IMR-90 (cell line): ENCODE results near the gene TEF. TPM values are rescaled to one million over a fixed set of nuclear protein-coding genes. Genes with fewer than 3 reads are reported as not detected.

Experiments
- ATAC-seq: fragments of 200-7000 bp; cut with Tn5 transposase; 2 replicates; pipeline ENCODE4 v1.9.1; 2020; ENCODE audit warnings: low read depth, mild to moderate bottlenecking, moderate library complexity
- BruUV-seq: library from RNA; stranded (reverse); fragments of 400-500 nt; replicated peaks from 2 replicates; lab custom pipeline; 2021; lab: Mats Ljungman, UMichigan
- CTCF ChIA-PET: fragments of 300-600 bp; formaldehyde crosslinking; extraction: SDS; loops from one replicate; lab custom pipeline; 2021; ENCODE audit warnings: antibody characterized with exemption; lab: Yijun Ruan, JAX
- POLR2A ChIA-PET: fragments of 300-600 bp; sonication (Branson Sonifier 250); formaldehyde crosslinking; loops from one replicate; lab custom pipeline; 2022; ENCODE audit warnings: antibody characterized with exemption; ENCODE audit not compliant: unreplicated experiment; lab: Charles Lee
- DNase-seq: peaks from one replicate; pipeline ENCODE4 v3.0.0; 2013
- H2AFZ ChIP-seq: replicated peaks from 2 replicates; pipeline ENCODE3; 2013; ENCODE audit warnings: low read length, mild to moderate bottlenecking; ENCODE audit not compliant: poor library complexity
- H2AK5ac ChIP-seq: 2 replicates; pipeline ENCODE4 v1.6.1; 2013; ENCODE audit warnings: low read depth, low read length, inconsistent platforms
- H2AK9ac ChIP-seq: replicated peaks from 2 replicates; pipeline ENCODE3; 2013; ENCODE audit warnings: mild to moderate bottlenecking, low read depth, low read length, moderate library complexity; ENCODE audit not compliant: poor library complexity
- H2BK120ac ChIP-seq: 2 replicates; pipeline ENCODE4 v1.6.1; 2013; ENCODE audit warnings: low read depth, low read length, inconsistent platforms
- H2BK15ac ChIP-seq: 3 replicates; pipeline ENCODE4 v1.6.1; 2013; ENCODE audit warnings: low read depth, low read length, inconsistent platforms
- H2BK20ac ChIP-seq: 2 replicates; pipeline ENCODE4 v1.6.1; 2013; ENCODE audit warnings: low read depth, mild to moderate bottlenecking, inconsistent platforms, low read length, moderate library complexity
- H2BK5ac ChIP-seq: 2 replicates; pipeline ENCODE4 v1.6.1; 2013; ENCODE audit warnings: mild to moderate bottlenecking, low read depth, low read length, inconsistent platforms; ENCODE audit not compliant: poor library complexity, severe bottlenecking
- H3K14ac ChIP-seq: replicated peaks from 2 replicates; pipeline ENCODE4 v1.6.1; 2013; ENCODE audit warnings: low read depth, low read length, inconsistent platforms
- H3K18ac ChIP-seq: 2 replicates; pipeline ENCODE4 v1.6.1; 2013; ENCODE audit warnings: low read depth, low read length, control low read depth
- H3K23ac ChIP-seq: 2 replicates; pipeline ENCODE4 v1.6.1; 2013; ENCODE audit warnings: low read depth, low read length, inconsistent platforms
- H3K27ac ChIP-seq: 2 replicates; pipeline ENCODE4 v1.5.1; 2013; ENCODE audit warnings: mild to moderate bottlenecking, control low read depth, low read length; ENCODE audit not compliant: insufficient read depth
- H3K27me3 ChIP-seq: 2 replicates; pipeline ENCODE4 v1.6.1; 2013; ENCODE audit warnings: low read length; ENCODE audit not compliant: control insufficient read depth, insufficient read depth
- H3K36me3 ChIP-seq: 2 replicates; pipeline ENCODE4 v1.6.1; 2013; ENCODE audit warnings: low read length, mixed read lengths; ENCODE audit not compliant: control insufficient read depth, insufficient read depth
- H3K4ac ChIP-seq: 2 replicates; pipeline ENCODE4 v1.6.1; 2013; ENCODE audit warnings: low read depth, low read length, inconsistent platforms
- H3K4me1 ChIP-seq: 2 replicates; pipeline ENCODE4 v1.6.1; 2013; ENCODE audit warnings: low read length, mixed read lengths; ENCODE audit not compliant: control insufficient read depth, insufficient read depth
- H3K4me2 ChIP-seq: 2 replicates; pipeline ENCODE4 v1.6.1; 2013; ENCODE audit warnings: low read depth, mild to moderate bottlenecking, control low read depth, low read length, moderate library complexity
- H3K4me3 ChIP-seq: 2 replicates; pipeline ENCODE4 v1.5.1; 2013; ENCODE audit warnings: low read depth, mild to moderate bottlenecking, control low read depth, low read length, moderate library complexity; ENCODE audit not compliant: insufficient read depth
- H3K56ac ChIP-seq: 2 replicates; pipeline ENCODE4 v1.6.1; 2013; ENCODE audit warnings: low read length, inconsistent platforms; ENCODE audit not compliant: insufficient read depth; ENCODE audit errors: extremely low read depth
- H3K79me1 ChIP-seq, 2 experiments: 2 replicates each; pipeline ENCODE4 v1.6.1; 2013; ENCODE audit warnings: low read length in 2 of 2, inconsistent platforms in 1 of 2, low read depth in 1 of 2
- H3K9ac ChIP-seq: 2 replicates; pipeline ENCODE4 v1.6.1; 2013; ENCODE audit warnings: low read depth, low read length, control low read depth
- H3K9me1 ChIP-seq: 2 replicates; pipeline ENCODE4 v1.6.1; 2013; ENCODE audit warnings: low read length, inconsistent platforms; ENCODE audit not compliant: insufficient read depth
- H3K9me3 ChIP-seq: 2 replicates; pipeline ENCODE4 v1.6.1; 2013; ENCODE audit warnings: low read length; ENCODE audit not compliant: control insufficient read depth, insufficient read depth
- H4K20me1 ChIP-seq: 2 replicates; pipeline ENCODE4 v1.6.1; 2013; ENCODE audit warnings: low read length, inconsistent platforms; ENCODE audit not compliant: insufficient read depth
- H4K5ac ChIP-seq: 2 replicates; pipeline ENCODE4 v1.6.1; 2013; ENCODE audit warnings: mild to moderate bottlenecking, low read depth, low read length, control low read depth
- H4K8ac ChIP-seq, 2 experiments: 2 replicates each; pipeline ENCODE4 v1.6.1; 2013; ENCODE audit warnings: low read depth in 2 of 2, low read length in 2 of 2, control low read depth in 1 of 2, inconsistent platforms in 1 of 2
- H4K91ac ChIP-seq: 2 replicates; pipeline ENCODE4 v1.6.1; 2013; ENCODE audit warnings: low read depth, low read length, inconsistent platforms; ENCODE audit not compliant: insufficient read depth
- BHLHE40 ChIP-seq: fragments of 150-350 bp; IDR thresholded peaks from 2 replicates; pipeline ENCODE4 v1.6.1; 2016; ENCODE audit warnings: mild to moderate bottlenecking, low read depth, low read length
- CEBPB ChIP-seq: IDR thresholded peaks from 2 replicates; pipeline ENCODE4 v1.6.1; 2012; ENCODE audit warnings: low read depth, low read length, improper control_type of control experiment
- CHD1 ChIP-seq: IDR thresholded peaks from 2 replicates; pipeline ENCODE4 v1.6.1; 2012; ENCODE audit warnings: low read depth, low read length, improper control_type of control experiment
- FOS ChIP-seq: fragments of 150-350 bp; IDR thresholded peaks from 2 replicates; pipeline ENCODE4 v1.6.1; 2016; ENCODE audit warnings: low read depth, low read length
- MAFK ChIP-seq: IDR thresholded peaks from 2 replicates; pipeline ENCODE4 v1.6.1; 2012; ENCODE audit warnings: low read depth, low read length, improper control_type of control experiment
- MAZ ChIP-seq: IDR thresholded peaks from 2 replicates; pipeline ENCODE4 v1.6.1; 2012; ENCODE audit warnings: low read depth, mild to moderate bottlenecking, low read length, improper control_type of control experiment, moderate library complexity, borderline replicate concordance
- MXI1 ChIP-seq: IDR thresholded peaks from 2 replicates; pipeline ENCODE4 v1.6.1; 2012; ENCODE audit warnings: low read depth, mild to moderate bottlenecking, low read length, moderate library complexity, borderline replicate concordance
- NFE2L2 ChIP-seq: fragments of 150-350 bp; IDR thresholded peaks from 2 replicates; pipeline ENCODE4 v1.6.1; 2016; ENCODE audit warnings: low read depth, mild to moderate bottlenecking, low read length
- POLR2A ChIP-seq: IDR thresholded peaks from 2 replicates; pipeline ENCODE4 v1.6.1; 2012; ENCODE audit warnings: mild to moderate bottlenecking, low read depth, low read length
- RAD21 ChIP-seq: IDR thresholded peaks from 2 replicates; pipeline ENCODE4 v1.6.1; 2012; ENCODE audit warnings: low read length, improper control_type of control experiment
- RCOR1 ChIP-seq: IDR thresholded peaks from 2 replicates; pipeline ENCODE4 v1.6.1; 2012; ENCODE audit warnings: mild to moderate bottlenecking, low read length, improper control_type of control experiment; ENCODE audit not compliant: insufficient replicate concordance
- RFX5 ChIP-seq: IDR thresholded peaks from 2 replicates; pipeline ENCODE4 v1.8.0; 2012; ENCODE audit warnings: low read depth, mild to moderate bottlenecking, low read length, moderate library complexity
- SMC3 ChIP-seq: fragments of 150-350 bp; IDR thresholded peaks from 2 replicates; pipeline ENCODE4 v1.6.1; 2016; ENCODE audit warnings: low read depth, mild to moderate bottlenecking, antibody characterized with exemption, low read length, moderate library complexity
- WGBS, 2 experiments: methylation state at CpG; one replicate each; pipeline versions ENCODE4 v1.1.5 to v1.1.7; 2013; ENCODE audit warnings: missing lambda C conversion rate in 2 of 2; ENCODE audit not compliant: insufficient read length in 1 of 2; ENCODE audit errors: extremely low coverage in 2 of 2; 5-methylcytosine and 5-hydroxymethylcytosine counted together
- dilution Hi-C: fragments of 300-500 bp; cut with HindIII; formaldehyde crosslinking; loops from one replicate; pipeline ENCODE4 v1.14.3; 2018; ENCODE audit warnings: low sequenced_read_pairs; ENCODE audit not compliant: unreplicated experiment
- in situ Hi-C: fragments of 300-500 bp; cut with MboI; formaldehyde crosslinking; loops from 3 replicates; pipeline ENCODE4 v1.14.3; 2019; ENCODE audit warnings: low sequenced_read_pairs, inconsistent platforms, mixed read lengths
- intact Hi-C: fragments of 100-400 bp; cut with micrococcal nuclease; formaldehyde crosslinking; loops from 2 replicates; pipeline ENCODE4 v1.10.0; 2022
- polyA plus RNA-seq, 3 experiments: library from polyadenylated mRNA; depleted of rRNA; stranded (reverse); fragments of >200 nt; gene quantifications; 2 replicates each; pipeline ENCODE4 v1.2.3, GENCODE V29; 2012; ENCODE audit warnings: low replicate concordance in 1 of 3
- total RNA-seq: library from RNA; depleted of rRNA; stranded (reverse); fragments of >200 nt; gene quantifications from 2 replicates; pipeline ENCODE4 v1.2.3, GENCODE V29; 2012
- TF ChIP-seq, protein P1 (sequence below): conservative IDR thresholded peaks from 2 replicates; pipeline ENCODE4 v1.5.1; 2012; ENCODE audit warnings: mild to moderate bottlenecking, low read depth, low read length, improper control_type of control experiment
- TF ChIP-seq, protein P2 (sequence below): fragments of 150-350 bp; IDR thresholded peaks from 2 replicates; pipeline ENCODE4 v1.6.1; 2016; ENCODE audit warnings: low read depth, mild to moderate bottlenecking, low read length, moderate library complexity, borderline replicate concordance
- TF ChIP-seq, protein P3 (sequence below): fragments of 150-350 bp; IDR thresholded peaks from 2 replicates; pipeline ENCODE4 v1.6.1; 2017; ENCODE audit warnings: mild to moderate bottlenecking, antibody characterized with exemption, low read length, low read depth

Gene TEF
- total and polyA plus RNA-seq, 2 of the 4 experiments (the other 2 are of a cell fraction) = 5.6 to 11.6 TPM

DNA sequence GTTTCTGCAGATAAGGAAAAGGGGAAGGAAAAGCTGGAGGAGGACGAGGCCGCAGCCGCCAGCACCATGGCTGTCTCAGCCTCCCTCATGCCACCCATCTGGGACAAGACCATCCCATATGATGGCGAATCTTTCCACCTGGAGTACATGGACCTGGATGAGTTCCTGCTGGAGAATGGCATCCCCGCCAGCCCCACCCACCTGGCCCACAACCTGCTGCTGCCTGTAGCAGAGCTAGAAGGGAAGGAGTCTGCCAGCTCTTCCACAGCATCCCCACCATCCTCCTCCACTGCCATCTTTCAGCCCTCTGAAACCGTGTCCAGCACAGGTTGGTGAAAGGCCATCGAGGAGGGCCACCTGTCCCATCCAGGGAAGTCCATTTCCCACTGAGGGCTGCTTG is 5.6 kb downstream of the TEF start:
- Histone ChIP-seq H4K5ac (no peak overlapping the region), H3K18ac (no peak overlapping the region), H3K27ac (no peak overlapping the region), H3K23ac (no peak overlapping the region), H3K4ac (no peak overlapping the region), H2AK5ac (no peak overlapping the region), H2BK15ac (no peak overlapping the region), H3K9me3 (no peaks in the 10 kb centered on the region), H4K20me1 (no peaks in the 10 kb centered on the region), H2AFZ (no peak overlapping the region), H2BK20ac (no peak overlapping the region), H3K9ac (no peak overlapping the region), H4K91ac (no peak overlapping the region), H2BK5ac (no peak overlapping the region), H3K9me1 (no peaks in the 10 kb centered on the region), H3K36me3 (peaks cover 25% of the 10 kb centered on the region), H3K4me2 (no peak overlapping the region), H4K8ac (no peak overlapping the region), H3K4me1 (peaks cover 5% of the 10 kb centered on the region), H3K4me3 (no peak overlapping the region), H2BK120ac (no peak overlapping the region), H3K27me3 (no peaks in the 10 kb centered on the region), H3K79me1 (peaks cover 13 to 28% of the 10 kb centered on the region in 2 experiments), H3K56ac (no peak overlapping the region), H3K14ac (no peak overlapping the region), H2AK9ac (no peak overlapping the region)
- ChIA-PET CTCF (no interaction called here), POLR2A (no interaction called here)
- intact Hi-C loops = no loop called here
- 100% methylated on average over 1 of the region's 7 CpGs; no CpG with 5 or more reads in 1 of the 2 experiments for WGBS, 2 experiments
- TF ChIP-seq RAD21 (no peak), POLR2A (no peak), MXI1 (no peak), SMC3 (no peak), BHLHE40 (no peak), CHD1 (no peak), MAZ (no peak), FOS (no peak), MAFK (no peak), RCOR1 (no peak), CEBPB (no peak), NFE2L2 (no peak), RFX5 (no peak)
- TF ChIP-seq, protein P1, sequence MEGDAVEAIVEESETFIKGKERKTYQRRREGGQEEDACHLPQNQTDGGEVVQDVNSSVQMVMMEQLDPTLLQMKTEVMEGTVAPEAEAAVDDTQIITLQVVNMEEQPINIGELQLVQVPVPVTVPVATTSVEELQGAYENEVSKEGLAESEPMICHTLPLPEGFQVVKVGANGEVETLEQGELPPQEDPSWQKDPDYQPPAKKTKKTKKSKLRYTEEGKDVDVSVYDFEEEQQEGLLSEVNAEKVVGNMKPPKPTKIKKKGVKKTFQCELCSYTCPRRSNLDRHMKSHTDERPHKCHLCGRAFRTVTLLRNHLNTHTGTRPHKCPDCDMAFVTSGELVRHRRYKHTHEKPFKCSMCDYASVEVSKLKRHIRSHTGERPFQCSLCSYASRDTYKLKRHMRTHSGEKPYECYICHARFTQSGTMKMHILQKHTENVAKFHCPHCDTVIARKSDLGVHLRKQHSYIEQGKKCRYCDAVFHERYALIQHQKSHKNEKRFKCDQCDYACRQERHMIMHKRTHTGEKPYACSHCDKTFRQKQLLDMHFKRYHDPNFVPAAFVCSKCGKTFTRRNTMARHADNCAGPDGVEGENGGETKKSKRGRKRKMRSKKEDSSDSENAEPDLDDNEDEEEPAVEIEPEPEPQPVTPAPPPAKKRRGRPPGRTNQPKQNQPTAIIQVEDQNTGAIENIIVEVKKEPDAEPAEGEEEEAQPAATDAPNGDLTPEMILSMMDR = no peak
- TF ChIP-seq, protein P2, sequence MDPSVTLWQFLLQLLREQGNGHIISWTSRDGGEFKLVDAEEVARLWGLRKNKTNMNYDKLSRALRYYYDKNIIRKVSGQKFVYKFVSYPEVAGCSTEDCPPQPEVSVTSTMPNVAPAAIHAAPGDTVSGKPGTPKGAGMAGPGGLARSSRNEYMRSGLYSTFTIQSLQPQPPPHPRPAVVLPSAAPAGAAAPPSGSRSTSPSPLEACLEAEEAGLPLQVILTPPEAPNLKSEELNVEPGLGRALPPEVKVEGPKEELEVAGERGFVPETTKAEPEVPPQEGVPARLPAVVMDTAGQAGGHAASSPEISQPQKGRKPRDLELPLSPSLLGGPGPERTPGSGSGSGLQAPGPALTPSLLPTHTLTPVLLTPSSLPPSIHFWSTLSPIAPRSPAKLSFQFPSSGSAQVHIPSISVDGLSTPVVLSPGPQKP = no peak
- TF ChIP-seq, protein P3, sequence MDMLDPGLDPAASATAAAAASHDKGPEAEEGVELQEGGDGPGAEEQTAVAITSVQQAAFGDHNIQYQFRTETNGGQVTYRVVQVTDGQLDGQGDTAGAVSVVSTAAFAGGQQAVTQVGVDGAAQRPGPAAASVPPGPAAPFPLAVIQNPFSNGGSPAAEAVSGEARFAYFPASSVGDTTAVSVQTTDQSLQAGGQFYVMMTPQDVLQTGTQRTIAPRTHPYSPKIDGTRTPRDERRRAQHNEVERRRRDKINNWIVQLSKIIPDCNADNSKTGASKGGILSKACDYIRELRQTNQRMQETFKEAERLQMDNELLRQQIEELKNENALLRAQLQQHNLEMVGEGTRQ = no peak
- dilution Hi-C loops = no loop called here
- BruUV-seq = no TSS peak
- DNase-seq = no peak
- in situ Hi-C loops = no loop called here
- ATAC-seq = no peak
